ENCODE measurements around the gene CCKAR.

The CCKAR gene

DNA sequence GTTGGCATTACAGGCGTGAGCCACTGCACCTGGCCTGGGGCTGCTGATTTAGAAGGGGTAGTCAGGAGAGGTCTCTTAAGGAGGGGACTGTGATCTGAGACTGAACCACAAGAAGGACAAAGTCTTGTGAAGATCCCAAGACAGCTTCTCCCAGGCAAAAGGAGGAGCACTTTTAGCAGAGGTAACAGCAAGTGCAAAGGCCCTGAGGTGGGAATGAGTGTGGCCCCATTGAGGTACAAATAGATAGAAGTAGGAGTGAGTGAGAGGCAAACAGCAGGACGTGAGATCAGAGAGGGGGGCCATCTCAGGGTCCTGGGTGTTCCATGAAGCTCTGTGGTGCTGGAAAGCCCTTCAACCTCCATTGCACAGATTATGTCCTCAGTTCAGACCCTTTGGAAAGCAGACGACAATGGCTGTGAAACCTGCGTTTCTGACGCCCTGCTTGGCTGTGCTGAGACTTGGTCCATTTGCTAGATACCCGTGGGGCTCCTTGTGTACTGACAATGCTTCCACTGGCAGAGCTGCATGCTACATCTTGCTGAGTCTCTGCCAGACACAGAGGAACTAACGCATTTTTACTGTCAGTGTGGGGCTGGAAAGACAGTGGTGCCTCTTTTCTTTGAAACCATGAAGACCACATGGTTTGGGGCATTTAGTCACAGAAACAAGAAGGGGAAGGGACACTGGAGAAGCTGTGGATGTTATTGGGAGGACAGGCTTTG is 1.3 kb upstream of the CCKAR start:
- TF ChIP-seq, protein P1, sequence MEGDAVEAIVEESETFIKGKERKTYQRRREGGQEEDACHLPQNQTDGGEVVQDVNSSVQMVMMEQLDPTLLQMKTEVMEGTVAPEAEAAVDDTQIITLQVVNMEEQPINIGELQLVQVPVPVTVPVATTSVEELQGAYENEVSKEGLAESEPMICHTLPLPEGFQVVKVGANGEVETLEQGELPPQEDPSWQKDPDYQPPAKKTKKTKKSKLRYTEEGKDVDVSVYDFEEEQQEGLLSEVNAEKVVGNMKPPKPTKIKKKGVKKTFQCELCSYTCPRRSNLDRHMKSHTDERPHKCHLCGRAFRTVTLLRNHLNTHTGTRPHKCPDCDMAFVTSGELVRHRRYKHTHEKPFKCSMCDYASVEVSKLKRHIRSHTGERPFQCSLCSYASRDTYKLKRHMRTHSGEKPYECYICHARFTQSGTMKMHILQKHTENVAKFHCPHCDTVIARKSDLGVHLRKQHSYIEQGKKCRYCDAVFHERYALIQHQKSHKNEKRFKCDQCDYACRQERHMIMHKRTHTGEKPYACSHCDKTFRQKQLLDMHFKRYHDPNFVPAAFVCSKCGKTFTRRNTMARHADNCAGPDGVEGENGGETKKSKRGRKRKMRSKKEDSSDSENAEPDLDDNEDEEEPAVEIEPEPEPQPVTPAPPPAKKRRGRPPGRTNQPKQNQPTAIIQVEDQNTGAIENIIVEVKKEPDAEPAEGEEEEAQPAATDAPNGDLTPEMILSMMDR (IDR thresholded peaks at IDR 0.05; ENCODE audit: borderline replicate concordance, control extremely low read depth, extremely low read depth, insufficient read depth, missing control alignments), result no peak
- no peak for DNase-seq (ENCODE audit: low spot score)
- in situ Hi-C loops (cut with MboI; ENCODE audit: low sequenced_read_pairs, unreplicated experiment), result no loop called here

DNA sequence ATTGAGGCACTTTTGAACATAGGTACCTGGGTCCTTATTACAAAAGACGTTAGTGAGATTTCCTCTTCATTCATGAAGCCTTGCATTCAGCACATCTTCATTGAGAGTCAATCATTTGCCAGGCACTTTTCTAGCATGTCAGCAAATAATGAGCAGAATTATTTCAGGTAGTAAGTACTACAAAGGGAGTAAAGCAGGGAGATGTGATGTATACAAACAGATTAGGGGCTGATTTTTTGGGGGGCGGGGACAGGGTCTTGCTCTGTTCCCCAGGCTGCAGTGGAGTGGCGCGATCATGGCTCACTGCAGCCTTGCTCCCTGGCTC is 638 bp upstream of the CCKAR start:
- DNase-seq (ENCODE audit: low spot score), result no peak
- in situ Hi-C loops (cut with MboI; ENCODE audit: low sequenced_read_pairs, unreplicated experiment), result no loop called here
- TF ChIP-seq, protein P1 (IDR thresholded peaks at IDR 0.05; ENCODE audit: borderline replicate concordance, control extremely low read depth, extremely low read depth, insufficient read depth, missing control alignments), result no peak

DNA sequence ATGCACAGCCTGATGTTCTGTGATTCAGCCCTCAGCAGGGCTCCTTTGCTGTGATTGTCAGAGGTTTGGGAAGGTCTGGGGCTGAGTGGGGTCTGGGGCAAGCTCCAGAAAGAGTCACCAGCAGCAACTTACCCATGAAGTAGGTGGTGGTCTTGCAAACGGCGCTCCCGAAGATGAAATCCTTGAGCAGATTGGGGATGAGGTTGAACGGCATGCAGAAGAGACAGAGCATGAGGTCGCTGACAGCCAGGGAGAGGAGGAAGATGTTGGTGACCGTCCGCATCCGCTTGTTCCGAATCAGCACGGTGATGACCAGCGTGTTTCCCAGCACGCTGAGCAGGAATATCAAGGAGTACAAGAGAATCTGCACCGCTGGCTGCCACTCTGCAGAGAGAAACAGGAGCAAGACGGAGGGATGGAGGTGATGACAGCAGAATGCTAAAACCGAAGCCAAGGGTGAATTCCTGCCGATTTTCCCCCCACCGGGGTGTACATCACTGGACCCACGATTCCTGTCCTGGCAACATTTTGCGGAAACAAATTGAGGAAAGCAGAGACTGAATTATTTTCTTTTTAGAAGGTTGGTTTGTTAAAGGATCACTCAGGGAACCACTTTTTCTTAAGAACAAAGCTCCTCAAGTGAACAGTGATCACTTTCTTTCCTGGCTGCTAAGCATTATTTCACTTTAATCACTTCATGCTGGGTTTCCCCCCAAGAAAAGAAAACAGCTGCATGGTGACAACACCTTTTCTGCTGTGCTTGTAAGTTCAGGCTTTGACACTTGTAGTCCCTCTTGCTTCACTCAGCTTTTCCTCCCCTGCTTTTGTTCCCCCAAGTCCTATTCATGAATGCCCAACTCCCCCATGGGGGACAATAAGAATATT is 941 bp downstream of the CCKAR start:
- in situ Hi-C loops (cut with MboI; ENCODE audit: low sequenced_read_pairs, unreplicated experiment), result no loop called here
- no peak for DNase-seq (ENCODE audit: low spot score)
- TF ChIP-seq, protein P1 (IDR thresholded peaks at IDR 0.05; ENCODE audit: borderline replicate concordance, control extremely low read depth, extremely low read depth, insufficient read depth, missing control alignments), result no peak

DNA sequence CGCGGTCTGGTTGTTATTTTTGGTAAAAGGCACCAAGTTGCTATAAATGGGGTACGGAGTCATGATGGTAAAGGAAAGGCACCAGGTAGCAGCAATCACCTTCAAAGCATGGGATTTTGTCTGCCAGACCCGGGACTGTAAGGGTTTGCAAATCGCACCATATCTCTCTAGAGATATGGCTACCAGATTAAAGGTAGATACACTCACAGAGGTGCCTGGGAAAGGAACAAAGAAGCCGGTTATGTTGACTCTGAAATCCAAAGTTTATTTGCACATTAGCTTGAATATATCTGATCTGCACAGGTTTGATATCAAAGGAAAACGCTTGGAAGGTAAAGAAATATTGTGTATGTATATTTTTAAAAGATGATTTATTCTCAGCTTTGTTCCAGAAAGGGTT is 4.6 kb downstream of the CCKAR start:
- DNase-seq (ENCODE audit: low spot score), result no peak
- in situ Hi-C loops (cut with MboI; ENCODE audit: low sequenced_read_pairs, unreplicated experiment), result no loop called here
- TF ChIP-seq, protein P1 (IDR thresholded peaks at IDR 0.05; ENCODE audit: borderline replicate concordance, control extremely low read depth, extremely low read depth, insufficient read depth, missing control alignments), result no peak

DNA sequence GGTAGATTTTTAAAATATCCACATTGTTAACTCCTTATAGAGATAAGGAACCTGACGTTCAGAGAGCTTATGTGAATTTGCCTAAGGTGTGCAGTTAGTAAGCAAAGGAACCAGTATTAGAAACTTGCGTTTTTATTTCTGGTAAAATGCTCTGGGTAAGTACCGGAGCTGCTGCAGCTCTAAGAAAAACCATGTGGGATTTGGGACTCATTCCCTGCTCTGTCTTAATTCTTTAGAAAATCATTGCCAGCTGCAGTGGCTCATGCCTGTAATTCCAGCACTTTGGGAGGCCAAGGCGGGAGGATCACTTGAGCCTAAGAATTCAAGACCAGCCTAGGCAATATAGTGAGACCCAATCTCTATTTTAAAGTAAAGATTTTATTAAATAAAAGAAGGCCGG is 5.8 kb downstream of the CCKAR start:
- in situ Hi-C loops (cut with MboI; ENCODE audit: low sequenced_read_pairs, unreplicated experiment), result no loop called here
- DNase-seq (ENCODE audit: low spot score), result no peak
- TF ChIP-seq, protein P1 (IDR thresholded peaks at IDR 0.05; ENCODE audit: borderline replicate concordance, control extremely low read depth, extremely low read depth, insufficient read depth, missing control alignments), result no peak

DNA sequence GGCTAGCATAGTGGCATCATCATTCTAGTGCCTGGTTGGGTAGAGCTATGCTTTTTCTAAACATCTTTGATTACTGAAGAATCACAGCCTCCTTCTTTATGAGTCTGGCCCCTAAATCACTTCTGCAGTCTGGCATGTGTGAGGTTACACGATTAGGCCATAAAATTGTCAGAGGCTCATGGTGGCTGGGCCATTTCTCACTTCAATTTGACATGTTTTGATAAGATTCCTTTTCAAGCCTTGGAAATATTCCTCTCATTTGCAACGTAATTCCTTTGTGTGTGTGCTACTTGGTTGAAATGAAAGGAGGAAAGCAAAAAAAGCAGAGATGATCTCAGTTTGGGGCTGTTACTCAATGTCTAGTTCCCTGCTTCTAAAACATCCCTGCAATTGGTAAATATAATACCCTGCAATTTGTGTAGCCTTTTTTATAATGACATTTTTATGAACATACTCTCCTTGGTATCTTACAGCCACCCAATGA is 6.2 kb downstream of the CCKAR start:
- in situ Hi-C loops (cut with MboI; ENCODE audit: low sequenced_read_pairs, unreplicated experiment), result no loop called here
- TF ChIP-seq, protein P1 (IDR thresholded peaks at IDR 0.05; ENCODE audit: borderline replicate concordance, control extremely low read depth, extremely low read depth, insufficient read depth, missing control alignments), result no peak
- no peak for DNase-seq (ENCODE audit: low spot score)
